Gastrocnemius medialis (tissue), 4 donors: ENCODE results near the gene C1QA. TPM values are rescaled to one million over a fixed set of nuclear protein-coding genes. Genes with fewer than 3 reads are reported as not detected.

ENCODE experiments used
- ATAC-seq, 2 donors: fragments of 150-250 bp; one replicate each; pipeline ENCODE4 v1.9.1; 2016
- DNase-seq, 2 donors: peaks; one replicate each; pipeline ENCODE4 v3.0.0-alpha.2; 2019
- H3K27ac ChIP-seq, 4 donors: fragments of 200-600 bp; sonication (generic); 1 replicate in 1 of 4; 2 replicates in 3 of 4; pipeline ENCODE4 v1.5.1; 2016 to 2018; ENCODE audit warnings: mild to moderate bottlenecking in 2 of 4, moderate library complexity in 1 of 4
- H3K27me3 ChIP-seq, 3 donors: fragments of 200-600 bp; sonication (generic) in 2 of 3; 1 replicate in 1 of 3; 2 replicates in 2 of 3; pipeline versions ENCODE4 v1.5.1 to v1.6.0; 2016 to 2019; ENCODE audit warnings: mild to moderate bottlenecking in 1 of 3, moderate library complexity in 1 of 3
- H3K36me3 ChIP-seq, 2 donors: fragments of 200-600 bp; sonication (generic) in 1 of 2; one replicate each; pipeline ENCODE4 v1.5.1; 2017 to 2018
- H3K4me1 ChIP-seq, 2 donors: fragments of 200-600 bp; sonication (generic) in 1 of 2; one replicate each; pipeline ENCODE4 v1.5.1; 2016 to 2017; ENCODE audit warnings: mild to moderate bottlenecking in 2 of 2
- H3K4me3 ChIP-seq, 4 donors: fragments of 200-600 bp; sonication (generic) in 3 of 4; 1 replicate in 1 of 4; 2 replicates in 3 of 4; pipeline ENCODE4 v1.5.1; 2016 to 2019; ENCODE audit warnings: mild to moderate bottlenecking in 2 of 4
- H3K9me3 ChIP-seq, 3 donors: fragments of 200-600 bp; sonication (generic) in 2 of 3; 1 replicate in 1 of 3; 2 replicates in 2 of 3; pipeline ENCODE4 v1.5.1; 2016 to 2019
- CTCF ChIP-seq, 5 experiments: fragments of 450-650 bp in 3 of 5; fragments of 200-600 bp in 2 of 5; sonication (generic) in 2 of 5; IDR thresholded peaks in 4 of 5; conservative IDR thresholded peaks in 1 of 5; 1 replicate in 4 of 5; 2 replicates in 1 of 5; pipeline ENCODE4 v1.5.1; 2016 to 2019; ENCODE audit warnings: antibody characterized with exemption in 5 of 5, mild to moderate bottlenecking in 3 of 5, moderate library complexity in 3 of 5
- POLR2A ChIP-seq, 2 donors: fragments of 450-650 bp; IDR thresholded peaks; one replicate each; pipeline ENCODE4 v1.6.1; 2017; ENCODE audit warnings: antibody characterized with exemption in 2 of 2, mild to moderate bottlenecking in 2 of 2, moderate library complexity in 2 of 2
- in situ Hi-C, 4 donors: fragments of 200-750 bp; cut with MboI; loops; one replicate each; pipeline versions ENCODE4 v1.15.0 to v1.8.0; 2017; ENCODE audit warnings: low sequenced_read_pairs in 4 of 4
- intact Hi-C: fragments of 100-400 bp; cut with DNase I; formaldehyde crosslinking; loops from one replicate; pipeline ENCODE4 v1.15.1; 2023; ENCODE audit warnings: low total_unique reads
- total RNA-seq, 4 donors: library from RNA; depleted of rRNA; stranded (reverse); fragments of >200 nt; gene quantifications; one replicate each; pipeline versions ENCODE4 v1.1.0 to v1.2.3, GENCODE V29; 2016

Gene C1QA
- total RNA-seq, 4 donors from 2014 or later: 14.3 to 64.4 (median 33.0) TPM

- ATAC-seq (no peak), DNase-seq (no peak)
- Histone ChIP-seq H3K4me3 (no peak overlapping the region), H3K36me3 (no peaks in the 10 kb centered on the region), H3K27ac (no peak overlapping the region), H3K4me1 (no peaks in the 10 kb centered on the region), H3K27me3 (peaks cover 8 to 15% (median 10%) of the 10 kb centered on the region in 3 donors), H3K9me3 (no peaks in the 10 kb centered on the region)
- intact Hi-C loops (no loop called here), in situ Hi-C loops (no loop called here)
- TF ChIP-seq POLR2A (IDR thresholded peaks at IDR 0.05) (no peak), CTCF (IDR thresholded peaks at IDR 0.05 in 4 of 5, conservative IDR thresholded peaks at IDR 0.05 in 1 of 5) (no peak)
Observed at GRCh38 chr1:22681556-22682276, 45.3 kb downstream of the C1QA start.

GRCh38 chr1:22683547-22683946 lies 47.1 kb downstream of the C1QA start:
- H3K27me3 ChIP-seq: peaks cover 7 to 17% (median 9%) of the 10 kb centered on the region in 3 donors
- no peak for ATAC-seq
- in situ Hi-C loops (no loop called here), intact Hi-C loops (no loop called here)
- no peak overlapping the region for H3K27ac ChIP-seq
- DNase-seq: no peak
- TF ChIP-seq CTCF (IDR thresholded peaks at IDR 0.05 in 4 of 5, conservative IDR thresholded peaks at IDR 0.05 in 1 of 5): no peak
- TF ChIP-seq POLR2A (IDR thresholded peaks at IDR 0.05): no peak
- H3K36me3 ChIP-seq: no peaks in the 10 kb centered on the region
- H3K4me1 ChIP-seq: no peaks in the 10 kb centered on the region
- H3K4me3 ChIP-seq: no peak overlapping the region
- H3K9me3 ChIP-seq: no peaks in the 10 kb centered on the region

GRCh38 chr1:22685591-22686059 lies 49.2 kb downstream of the C1QA start:
- no peak overlapping the region for H3K27ac ChIP-seq
- H3K4me1 ChIP-seq: no peaks in the 10 kb centered on the region
- ATAC-seq (no peak), DNase-seq (no peak)
- peaks cover 7 to 23% (median 9%) of the 10 kb centered on the region in 3 donors for H3K27me3 ChIP-seq
- H3K9me3 ChIP-seq: no peaks in the 10 kb centered on the region
- no peak overlapping the region for H3K4me3 ChIP-seq
- in situ Hi-C loops (no loop called here), intact Hi-C loops (no loop called here)
- TF ChIP-seq CTCF (IDR thresholded peaks at IDR 0.05 in 4 of 5, conservative IDR thresholded peaks at IDR 0.05 in 1 of 5) (no peak), POLR2A (IDR thresholded peaks at IDR 0.05) (no peak)
- H3K36me3 ChIP-seq: no peaks in the 10 kb centered on the region

GRCh38 chr1:22687191-22687590 lies 50.8 kb downstream of the C1QA start:
- Histone ChIP-seq H3K36me3 (no peaks in the 10 kb centered on the region), H3K9me3 (no peaks in the 10 kb centered on the region), H3K27ac (no peak overlapping the region), H3K4me3 (no peak overlapping the region), H3K27me3 (peaks cover 0 to 23% (median 9%) of the 10 kb centered on the region in 3 donors), H3K4me1 (no peaks in the 10 kb centered on the region)
- DNase-seq (no peak), ATAC-seq (no peak)
- intact Hi-C loops: no loop called here
- no peak for TF ChIP-seq POLR2A (IDR thresholded peaks at IDR 0.05)
- no peak for TF ChIP-seq CTCF (IDR thresholded peaks at IDR 0.05 in 4 of 5, conservative IDR thresholded peaks at IDR 0.05 in 1 of 5)
- in situ Hi-C loops: no loop called here
